NAMALWA (cell line): Measurements from ENCODE around the gene SNX27.
"Not testable (repeated sequence)": the region's sequence is repeated elsewhere in the genome, so short reads cannot be mapped to it uniquely, and the experiment has no call there.

Experiments used
- DNase-seq: peaks from one replicate; pipeline ENCODE4 v3.0.0-alpha.2; 2015; ENCODE audit warnings: low spot score

Gene SNX27

GRCh38 chr1:151604291-151604690 lies 7.6 kb upstream of the SNX27 start:
- no peak for DNase-seq

GRCh38 chr1:151606384-151606783 lies 5.5 kb upstream of the SNX27 start:
- no peak for DNase-seq

GRCh38 chr1:151606857-151607256 lies 5.0 kb upstream of the SNX27 start:
- DNase-seq = no peak

- no peak for DNase-seq
Observed at GRCh38 chr1:151610142-151610541, 1.7 kb upstream of the SNX27 start.

GRCh38 chr1:151611288-151611790 lies 511 bp upstream of the SNX27 start:
- peak; percentile 54 for DNase-seq

- DNase-seq = peak; percentile 63
Observed at GRCh38 chr1:151612501-151613281, 841 bp downstream of the SNX27 start.

- no peak for DNase-seq
Observed at GRCh38 chr1:151613282-151613780, 1.5 kb downstream of the SNX27 start.

- DNase-seq = no peak
Observed at GRCh38 chr1:151615711-151616504, 4.1 kb downstream of the SNX27 start.

GRCh38 chr1:151616505-151616849 lies 4.6 kb downstream of the SNX27 start:
- no peak for DNase-seq

GRCh38 chr1:151618003-151618402 lies 6.2 kb downstream of the SNX27 start:
- no peak for DNase-seq

GRCh38 chr1:151618470-151618869 lies 6.6 kb downstream of the SNX27 start:
- no peak for DNase-seq

GRCh38 chr1:151618996-151619395 lies 7.1 kb downstream of the SNX27 start:
- not testable (repeated sequence) for DNase-seq

GRCh38 chr1:151619489-151620093 lies 7.7 kb downstream of the SNX27 start:
- no peak for DNase-seq

- no peak for DNase-seq
Observed at GRCh38 chr1:151620286-151620685, 8.4 kb downstream of the SNX27 start.

- no peak for DNase-seq
Observed at GRCh38 chr1:151621351-151621750, 9.5 kb downstream of the SNX27 start.

GRCh38 chr1:151624783-151625182 lies 12.9 kb downstream of the SNX27 start:
- DNase-seq = no peak

GRCh38 chr1:151626740-151627334 lies 15.0 kb downstream of the SNX27 start:
- DNase-seq = no peak

- no peak for DNase-seq
Observed at GRCh38 chr1:151629278-151629677, 17.4 kb downstream of the SNX27 start.

- no peak for DNase-seq
Observed at GRCh38 chr1:151635479-151636072, 23.7 kb downstream of the SNX27 start.

GRCh38 chr1:151638074-151638775 lies 26.4 kb downstream of the SNX27 start:
- DNase-seq = no peak

- DNase-seq = no peak
Observed at GRCh38 chr1:151638812-151639211, 27.0 kb downstream of the SNX27 start.
